NAMALWA (cell line): Measurements from ENCODE around the gene CYP8B1.

Source experiments
- DNase-seq: peaks from one replicate; pipeline ENCODE4 v3.0.0-alpha.2; 2015; ENCODE audit warnings: low spot score

The CYP8B1 gene

GRCh38 chr3:42875325-42876151 lies at the start of gene CYP8B1:
CYP8B1 (minus strand) TSS chr3:42875879; CDS start chr3:42875816, 63 bp downstream.
- no peak for DNase-seq

- no peak for DNase-seq
Measured at GRCh38 chr3:42923606-42924005, 47.9 kb upstream of the CYP8B1 start.

- no peak for DNase-seq
Measured at GRCh38 chr3:42914771-42915515, 39.3 kb upstream of the CYP8B1 start.

GRCh38 chr3:42911551-42911950 lies 35.9 kb upstream of the CYP8B1 start:
- DNase-seq: no peak

- no peak for DNase-seq
Measured at GRCh38 chr3:42908675-42909074, 33.0 kb upstream of the CYP8B1 start.

- DNase-seq: no peak
Measured at GRCh38 chr3:42906848-42907183, 31.1 kb upstream of the CYP8B1 start.

GRCh38 chr3:42906070-42906847 lies 30.6 kb upstream of the CYP8B1 start, which contains the start of gene ZNF662:
ZNF662 (plus strand) TSS chr3:42906142; CDS start chr3:42908115, 1,973 bp downstream.
- DNase-seq: no peak

GRCh38 chr3:42905740-42906069 lies 30.0 kb upstream of the CYP8B1 start:
- DNase-seq: no peak

- no peak for DNase-seq
Measured at GRCh38 chr3:42904076-42904475, 28.4 kb upstream of the CYP8B1 start.

- no peak for DNase-seq
Measured at GRCh38 chr3:42902257-42902656, 26.6 kb upstream of the CYP8B1 start.

GRCh38 chr3:42901073-42901415 lies 25.4 kb upstream of the CYP8B1 start:
- no peak for DNase-seq

GRCh38 chr3:42900226-42901072 lies 24.8 kb upstream of the CYP8B1 start:
- no peak for DNase-seq

GRCh38 chr3:42898896-42899675 lies 23.4 kb upstream of the CYP8B1 start:
- no peak for DNase-seq

GRCh38 chr3:42895580-42895868 lies 19.8 kb upstream of the CYP8B1 start:
- DNase-seq: no peak

GRCh38 chr3:42894698-42895579 lies 19.3 kb upstream of the CYP8B1 start:
- no peak for DNase-seq

- DNase-seq: no peak
Measured at GRCh38 chr3:42892807-42893206, 17.1 kb upstream of the CYP8B1 start.

- DNase-seq: no peak
Measured at GRCh38 chr3:42892169-42892568, 16.5 kb upstream of the CYP8B1 start.

GRCh38 chr3:42891042-42891441 lies 15.4 kb upstream of the CYP8B1 start:
- no peak for DNase-seq

- DNase-seq: no peak
Measured at GRCh38 chr3:42887084-42887483, 11.4 kb upstream of the CYP8B1 start.

- DNase-seq: no peak
Measured at GRCh38 chr3:42886294-42886822, 10.7 kb upstream of the CYP8B1 start.
